GM12878 (cell line): ENCODE measurements around the gene CAPN1. TPM values are rescaled to one million over a fixed set of nuclear protein-coding genes. Genes with fewer than 3 reads are reported as not detected.

Source experiments
- ATAC-seq: fragments of 200-7000 bp; cut with Tn5 transposase; 3 replicates; pipeline ENCODE4 v1.9.1; 2020; ENCODE audit warnings: mild to moderate bottlenecking, moderate library complexity
- BruUV-seq: library from RNA; stranded (reverse); fragments of 400-500 nt; replicated peaks from 2 replicates; lab custom pipeline; 2021; lab: Mats Ljungman, UMichigan
- CTCF ChIA-PET: fragments of 300-600 bp; sonication (Branson Sonifier 250); formaldehyde crosslinking; extraction: SDS; loops from one replicate; lab custom pipeline; 2021; ENCODE audit warnings: inconsistent platforms; lab: Yijun Ruan, JAX
- POLR2A ChIA-PET: fragments of 350-600 bp; formaldehyde crosslinking; extraction: SDS; loops from one replicate; lab custom pipeline; 2021; ENCODE audit warnings: inconsistent platforms; lab: Charles Lee
- RAD21 ChIA-PET: fragments of 300-600 bp; sonication (Branson Sonifier 250); formaldehyde crosslinking; loops from one replicate; lab custom pipeline; 2023; ENCODE audit warnings: antibody characterized with exemption; ENCODE audit not compliant: unreplicated experiment; lab: Charles Lee
- SMC1A ChIA-PET: fragments of 300-600 bp; sonication (Branson Sonifier 250); formaldehyde crosslinking; loops from one replicate; lab custom pipeline; 2023; ENCODE audit not compliant: unreplicated experiment, uncharacterized antibody; lab: Charles Lee
- DNase-seq: peaks from one replicate; pipeline ENCODE4 v3.0.0-alpha.2; 2011; ENCODE audit warnings: low read depth, low spot score
- FAIRE-seq: peaks from 3 replicates; lab custom pipeline; 2011; peaks lifted over from hg19 to GRCh38; lab: Jason Lieb, UNC
- H2AFZ ChIP-seq: 2 replicates; pipeline ENCODE4 v1.6.0; 2011; ENCODE audit warnings: low read depth, low read length, control low read depth; ENCODE audit not compliant: control insufficient read depth
- H3K27ac ChIP-seq: 2 replicates; pipeline ENCODE4 v1.5.1; 2011; ENCODE audit warnings: control low read depth; ENCODE audit not compliant: control insufficient read depth, insufficient read depth
- H3K27me3 ChIP-seq, 2 experiments: replicated peaks in 1 of 2; 2 replicates each; pipeline versions ENCODE4 v1.6.0 to v1.6.1; 2011; ENCODE audit warnings: low read length in 1 of 2; ENCODE audit not compliant: control insufficient read depth in 2 of 2, insufficient read depth in 2 of 2
- H3K36me3 ChIP-seq, 2 experiments: 2 replicates each; pipeline ENCODE4 v1.5.1; 2011; ENCODE audit warnings: low read length in 1 of 2; ENCODE audit not compliant: control insufficient read depth in 2 of 2, insufficient read depth in 2 of 2
- H3K4me1 ChIP-seq: 2 replicates; pipeline ENCODE4 v1.6.1; 2011; ENCODE audit warnings: mild to moderate bottlenecking, low read length, moderate library complexity, mixed read lengths; ENCODE audit not compliant: control insufficient read depth, insufficient read depth
- H3K4me2 ChIP-seq: 2 replicates; pipeline ENCODE4 v1.6.0; 2011; ENCODE audit warnings: control low read depth; ENCODE audit not compliant: control insufficient read depth, insufficient read depth
- H3K4me3 ChIP-seq: fragments of 200-600 bp; sonication (generic); 2 replicates; pipeline ENCODE4 v1.5.1; 2016
- H3K79me2 ChIP-seq: 2 replicates; pipeline ENCODE4 v1.6.0; 2011; ENCODE audit warnings: low read length; ENCODE audit not compliant: control insufficient read depth, insufficient read depth
- H3K9ac ChIP-seq: 2 replicates; pipeline ENCODE4 v1.8.0; 2011; ENCODE audit warnings: low read length, control low read depth, mixed read lengths; ENCODE audit not compliant: control insufficient read depth, insufficient read depth
- H3K9me3 ChIP-seq: replicated peaks from 3 replicates; pipeline ENCODE4 v1.5.1; 2011; ENCODE audit warnings: mild to moderate bottlenecking, low read length; ENCODE audit not compliant: control insufficient read depth, insufficient read depth
- H4K20me1 ChIP-seq: 2 replicates; pipeline ENCODE4 v1.6.0; 2011; ENCODE audit not compliant: control insufficient read depth, insufficient read depth
- ASH2L ChIP-seq: fragments of 300-600, 200-600 bp; sonication (generic); IDR thresholded peaks from 2 replicates; pipeline ENCODE4 v1.6.1; 2017; ENCODE audit warnings: low read depth, mild to moderate bottlenecking, borderline replicate concordance
- ATF7 ChIP-seq: fragments of 450-650 bp; IDR thresholded peaks from 2 replicates; pipeline ENCODE4 v1.6.1; 2016; ENCODE audit warnings: low read depth, mild to moderate bottlenecking
- BRCA1 ChIP-seq: IDR thresholded peaks from 2 replicates; pipeline ENCODE4 v1.6.1; 2011; ENCODE audit warnings: low read depth, low read length, improper control_type of control experiment
- CUX1 ChIP-seq: IDR thresholded peaks from 2 replicates; pipeline ENCODE4 v1.6.1; 2012; ENCODE audit warnings: improper control_type of control experiment, low read depth, low read length; ENCODE audit not compliant: insufficient replicate concordance
- EZH2 ChIP-seq: IDR thresholded peaks from 2 replicates; pipeline ENCODE4 v1.6.1; 2012; ENCODE audit warnings: low read depth, mild to moderate bottlenecking, control low read depth, inconsistent platforms, low read length, borderline replicate concordance; ENCODE audit not compliant: control insufficient read depth
- FOXM1 ChIP-seq: IDR thresholded peaks from 2 replicates; pipeline ENCODE4 v1.6.1; 2012; ENCODE audit warnings: low read depth, mild to moderate bottlenecking, inconsistent platforms, low read length, moderate library complexity
- HCFC1 ChIP-seq: fragments of 150-350 bp; IDR thresholded peaks from 2 replicates; pipeline ENCODE4 v1.6.1; 2014; ENCODE audit warnings: low read length
- HDGF ChIP-seq: fragments of 450-650 bp; IDR thresholded peaks from 2 replicates; pipeline ENCODE4 v1.6.1; 2016; ENCODE audit warnings: antibody characterized with exemption
- MTA2 ChIP-seq: fragments of 450-650 bp; IDR thresholded peaks from 2 replicates; pipeline ENCODE4 v1.6.1; 2016; ENCODE audit warnings: low read depth, mild to moderate bottlenecking, moderate library complexity
- NR2F1 ChIP-seq: fragments of 450-650 bp; conservative IDR thresholded peaks from 2 replicates; pipeline ENCODE4 v1.6.1; 2017; ENCODE audit warnings: mild to moderate bottlenecking
- RFX5 ChIP-seq: IDR thresholded peaks from 2 replicates; pipeline ENCODE4 v1.6.1; 2011; ENCODE audit warnings: low read depth, low read length, improper control_type of control experiment
- SRF ChIP-seq, 2 experiments: IDR thresholded peaks; 2 replicates each; pipeline ENCODE4 v1.6.1; 2011; ENCODE audit warnings: low read depth in 2 of 2, low read length in 2 of 2, mild to moderate bottlenecking in 1 of 2, moderate library complexity in 1 of 2
- WRNIP1 ChIP-seq: IDR thresholded peaks from 2 replicates; pipeline ENCODE4 v1.6.1; 2011; ENCODE audit warnings: low read depth, low read length, improper control_type of control experiment, borderline replicate concordance
- ZNF274 ChIP-seq: IDR thresholded peaks from one replicate; pipeline ENCODE4 v1.8.0; 2011; ENCODE audit not compliant: insufficient read length, insufficient read depth
- ZSCAN29 ChIP-seq: fragments of 450-650 bp; IDR thresholded peaks from 2 replicates; pipeline ENCODE4 v1.6.1; 2017; ENCODE audit warnings: mild to moderate bottlenecking, moderate library complexity
- WGBS: methylation state at CpG from one replicate; pipeline ENCODE4 v1.1.6; 2016; ENCODE audit warnings: low lambda C conversion rate; ENCODE audit not compliant: insufficient replicate concordance, insufficient coverage; ENCODE audit errors: missing lambda C conversion rate; 5-methylcytosine and 5-hydroxymethylcytosine counted together
- in situ Hi-C: fragments of 300-500 bp; cut with MboI; formaldehyde crosslinking; loops from 9 replicates; pipeline ENCODE4 v1.14.3; 2018; ENCODE audit warnings: mixed read lengths
- intact Hi-C: fragments of 100-400 bp; cut with micrococcal nuclease; formaldehyde crosslinking; loops from one replicate; pipeline ENCODE4 v1.14.2; 2022; ENCODE audit not compliant: unreplicated experiment
- polyA plus RNA-seq, 11 experiments: library from polyadenylated mRNA; depleted of rRNA in 4 of 11; unstranded in 6 of 11; stranded (reverse) in 5 of 11; fragments of >200 nt; fragmentation: Nextera tagmentation in 4 of 11; fragmentation: Illumina TruSeq in 1 of 11; extraction: Ambion mirVana in 4 of 11; extraction: Trizol in 1 of 11; gene quantifications; 1 replicate in 1 of 11; 2 replicates in 10 of 11; pipeline versions ENCODE4 v1.2.1 to v1.2.3, GENCODE V29; 2011 to 2016; ENCODE audit warnings: inconsistent platforms in 2 of 11, missing spikeins in 2 of 11, low read depth in 1 of 11
- total RNA-seq, 4 experiments: library from RNA; depleted of rRNA in 3 of 4; stranded (reverse); fragments of >200 nt in 3 of 4; fragmentation: Illumina TruSeq in 1 of 4; extraction: Trizol in 1 of 4; gene quantifications; 2 replicates each; pipeline versions ENCODE4 v1.2.1 to v1.2.3, GENCODE V29; 2013 to 2021
- TF ChIP-seq, protein P1 (sequence below): IDR thresholded peaks from 2 replicates; pipeline ENCODE4 v1.6.1; 2012; ENCODE audit warnings: low read depth, low read length, improper control_type of control experiment

The CAPN1 gene
- total and polyA plus RNA-seq, 10 of the 15 experiments (the other 5 are each of a cell fraction or from before 2014, with no cell fraction given), result 2.2 to 167 (median 77.3) TPM

- no peak for TF ChIP-seq ASH2L
Measured at GRCh38 chr11:65183201-65183891, 1.6 kb downstream of the CAPN1 start (continued).

GRCh38 chr11:65184146-65184545 lies 2.4 kb downstream of the CAPN1 start:
- no peak for FAIRE-seq
- TF ChIP-seq SRF (IDR thresholded peaks at IDR 0.05; ENCODE audit: low read depth in 2 of 2, low read length in 2 of 2) (no peak), RFX5 (no peak), WRNIP1 (no peak), ATF7 (no peak), BRCA1 (no peak), NR2F1 (no peak), ZNF274 (no peak), HCFC1 (no peak), HDGF (no peak), EZH2 (no peak), ZSCAN29 (no peak), CUX1 (no peak), MTA2 (no peak), FOXM1 (no peak)
- TF ChIP-seq, protein P1, sequence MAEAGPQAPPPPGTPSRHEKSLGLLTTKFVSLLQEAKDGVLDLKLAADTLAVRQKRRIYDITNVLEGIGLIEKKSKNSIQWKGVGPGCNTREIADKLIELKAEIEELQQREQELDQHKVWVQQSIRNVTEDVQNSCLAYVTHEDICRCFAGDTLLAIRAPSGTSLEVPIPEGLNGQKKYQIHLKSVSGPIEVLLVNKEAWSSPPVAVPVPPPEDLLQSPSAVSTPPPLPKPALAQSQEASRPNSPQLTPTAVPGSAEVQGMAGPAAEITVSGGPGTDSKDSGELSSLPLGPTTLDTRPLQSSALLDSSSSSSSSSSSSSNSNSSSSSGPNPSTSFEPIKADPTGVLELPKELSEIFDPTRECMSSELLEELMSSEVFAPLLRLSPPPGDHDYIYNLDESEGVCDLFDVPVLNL, result no peak
- TF ChIP-seq, all 136 proteins: peak for 0
- ChIA-PET CTCF (no interaction called here), SMC1A (no interaction called here), POLR2A (no interaction called here), RAD21 (no interaction called here)
- H3K4me3 ChIP-seq, result no peak overlapping the region
- ATAC-seq (no peak), DNase-seq (no peak)
- intact Hi-C loops, result loop anchor here (5.0 kb wide), 3 partner anchors 52 to 172 kb away; partner anchors contain the start of genes ARL2, SYVN1 and TM7SF2
- in situ Hi-C loops, result no loop called here
- peaks cover 6% of the 10 kb centered on the region; the same call in 1 of the 2 replicates for H3K4me1 ChIP-seq
- no peaks in the 10 kb centered on the region for H3K9me3 ChIP-seq
- no peaks in the 10 kb centered on the region for H3K27me3 ChIP-seq
- 98% methylated on average over 19 of the region's 22 CpGs for WGBS
- no peaks in the 10 kb centered on the region for H4K20me1 ChIP-seq
- no peak overlapping the region for H3K27ac ChIP-seq
- no peak overlapping the region for H2AFZ ChIP-seq
- H3K9ac ChIP-seq, result no peak overlapping the region
- H3K4me2 ChIP-seq, result no peak overlapping the region
- peaks cover 26% of the 10 kb centered on the region for H3K79me2 ChIP-seq
- H3K36me3 ChIP-seq, result peaks cover 6 to 7% of the 10 kb centered on the region in 2 experiments; a peak in 3 of 4 replicates
- BruUV-seq, result no TSS peak
